ENCODE results near the gene HSPA1B. TPM values are rescaled to one million over a fixed set of nuclear protein-coding genes. Genes with fewer than 3 reads are reported as not detected.

The HSPA1B gene
- total and polyA plus RNA-seq, 2 donors (not counting 1 experiment from before 2014, with no cell fraction given): 79.2 to 145 TPM

GRCh38 chr6:31785475-31785874 lies 42.1 kb upstream of the HSPA1B start:
- ChIA-PET POLR2A (no interaction called here), CTCF (interaction anchor here (1.5 kb wide), 1 partner anchor 29 kb away, joined by 4 read pairs; the partner anchor contains the start of genes HSPA1A and HSPA1L)
- Mint-ChIP-seq H3K4me1 (peaks cover 13% of the 10 kb centered on the region), H3K27ac (no peak overlapping the region), H3K9me3 (ENCODE audit: insufficient read depth) (no peaks in the 10 kb centered on the region), H3K4me3 (no peak overlapping the region), H3K27me3 (no peaks in the 10 kb centered on the region)
- Histone ChIP-seq H3K27ac (ENCODE audit: low read length in 2 of 2) (no peak overlapping the region), H4K20me1 (ENCODE audit: control insufficient read depth, insufficient read depth, low read length, poor library complexity, severe bottlenecking) (no peaks in the 10 kb centered on the region), H2AFZ (ENCODE audit: insufficient read depth, low read depth, low read length, poor library complexity, severe bottlenecking) (no peak overlapping the region), H3K79me2 (ENCODE audit: control insufficient read depth, insufficient read depth, low read length) (peaks cover 35% of the 10 kb centered on the region), H3K9ac (ENCODE audit: low read length) (no peak overlapping the region), H3K36me3 (replicated peaks in 1 of 2; ENCODE audit: control extremely low read depth in 1 of 2, control insufficient read depth in 1 of 2, extremely low read depth in 1 of 2, insufficient read depth in 2 of 2, low read length in 1 of 2) (peaks cover 0 to 50% of the 10 kb centered on the region in 2 experiments), H3K27me3 (replicated peaks in 1 of 4; ENCODE audit: control extremely low read depth in 1 of 4, control insufficient read depth in 3 of 4, insufficient read depth in 4 of 4, low read length in 3 of 4) (no peaks in the 10 kb centered on the region), H3K4me1 (ENCODE audit: control insufficient read depth in 2 of 2, insufficient read depth in 2 of 2, low read length in 2 of 2) (peaks cover 15 to 30% of the 10 kb centered on the region in 2 donors), H3K4me2 (replicated peaks; ENCODE audit: low read depth, low read length, poor library complexity, severe bottlenecking) (no peak overlapping the region), H3K4me3 (ENCODE audit: control extremely low read depth in 1 of 5, extremely low read depth in 1 of 5, insufficient read depth in 1 of 5, low read depth in 2 of 5, low read length in 4 of 5) (no peak overlapping the region), H3K9me3 (ENCODE audit: control extremely low read depth in 1 of 3, control insufficient read depth in 2 of 3, insufficient read depth in 1 of 3, low read length in 2 of 3) (no peaks in the 10 kb centered on the region)
- intact Hi-C loops (cut with micrococcal nuclease): no loop called here
- no peak for TF ChIP-seq EZH2 (IDR thresholded peaks at IDR 0.05; ENCODE audit: borderline replicate concordance, insufficient read depth, low read depth, low read length, poor library complexity, severe bottlenecking)
- TF ChIP-seq, protein P1, sequence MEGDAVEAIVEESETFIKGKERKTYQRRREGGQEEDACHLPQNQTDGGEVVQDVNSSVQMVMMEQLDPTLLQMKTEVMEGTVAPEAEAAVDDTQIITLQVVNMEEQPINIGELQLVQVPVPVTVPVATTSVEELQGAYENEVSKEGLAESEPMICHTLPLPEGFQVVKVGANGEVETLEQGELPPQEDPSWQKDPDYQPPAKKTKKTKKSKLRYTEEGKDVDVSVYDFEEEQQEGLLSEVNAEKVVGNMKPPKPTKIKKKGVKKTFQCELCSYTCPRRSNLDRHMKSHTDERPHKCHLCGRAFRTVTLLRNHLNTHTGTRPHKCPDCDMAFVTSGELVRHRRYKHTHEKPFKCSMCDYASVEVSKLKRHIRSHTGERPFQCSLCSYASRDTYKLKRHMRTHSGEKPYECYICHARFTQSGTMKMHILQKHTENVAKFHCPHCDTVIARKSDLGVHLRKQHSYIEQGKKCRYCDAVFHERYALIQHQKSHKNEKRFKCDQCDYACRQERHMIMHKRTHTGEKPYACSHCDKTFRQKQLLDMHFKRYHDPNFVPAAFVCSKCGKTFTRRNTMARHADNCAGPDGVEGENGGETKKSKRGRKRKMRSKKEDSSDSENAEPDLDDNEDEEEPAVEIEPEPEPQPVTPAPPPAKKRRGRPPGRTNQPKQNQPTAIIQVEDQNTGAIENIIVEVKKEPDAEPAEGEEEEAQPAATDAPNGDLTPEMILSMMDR (IDR thresholded peaks at IDR 0.05): no peak
- ATAC-seq (ENCODE audit: low read depth) (no peak), DNase-seq (no peak)
- WGBS (ENCODE audit: insufficient coverage): 98% methylated on average over 7 of the region's 11 CpGs

DNA sequence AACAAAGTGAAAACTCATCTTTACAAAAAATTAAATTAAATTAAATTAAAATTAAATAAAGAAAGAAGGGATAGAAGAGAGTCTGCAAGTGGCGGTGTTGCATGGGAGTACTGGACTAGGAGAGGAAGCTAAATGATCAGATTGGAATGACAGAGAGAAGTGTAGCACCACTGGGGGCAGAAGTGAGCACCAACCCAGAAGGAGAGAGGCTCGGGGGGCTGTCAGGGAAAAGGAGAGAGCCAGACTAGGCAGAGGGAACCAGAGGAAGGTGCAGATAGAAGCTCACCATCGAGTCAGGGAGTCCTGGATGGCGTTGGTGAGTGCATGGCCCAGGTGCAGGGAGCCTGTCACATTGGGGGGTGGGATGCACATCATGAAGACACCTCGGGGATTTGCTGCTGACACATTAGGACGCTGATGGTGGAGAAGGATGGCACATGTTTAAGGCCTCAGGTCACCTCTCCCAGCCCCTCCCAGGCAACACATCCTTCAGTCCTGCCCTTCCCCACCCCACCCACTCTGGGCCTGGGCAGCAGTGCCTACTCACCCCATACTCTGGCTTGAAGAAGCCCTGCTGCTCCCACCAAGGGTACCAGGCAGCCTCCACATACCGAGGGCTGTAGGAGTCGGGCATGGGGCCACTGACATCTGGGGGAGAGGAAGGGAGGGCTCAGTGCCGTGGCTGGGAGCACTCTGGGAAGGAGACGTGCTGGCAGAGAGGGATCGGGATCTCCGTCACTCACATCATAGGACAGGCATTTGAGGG lies 36.0 kb upstream of the HSPA1B start:
- WGBS (ENCODE audit: insufficient coverage): 81% methylated on average over 8 of the region's 12 CpGs
- Mint-ChIP-seq H3K4me3 (peak overlapping the region; percentile 15), H3K4me1 (peaks cover 47% of the 10 kb centered on the region), H3K9me3 (ENCODE audit: insufficient read depth) (no peaks in the 10 kb centered on the region), H3K27ac (peak overlapping the region; percentile 70), H3K27me3 (no peaks in the 10 kb centered on the region)
- CTCF ChIA-PET: interaction anchor here (0.5 to 3.4 kb wide), 8 partner anchors 9 to 62 kb away, joined by 3 to 34 read pairs (median 4); partner anchors contain the start of genes CLIC1, LSM2 and MSH5
- Histone ChIP-seq H4K20me1 (ENCODE audit: control insufficient read depth, insufficient read depth, low read length, poor library complexity, severe bottlenecking) (no peaks in the 10 kb centered on the region), H3K36me3 (replicated peaks in 1 of 2; ENCODE audit: control extremely low read depth in 1 of 2, control insufficient read depth in 1 of 2, extremely low read depth in 1 of 2, insufficient read depth in 2 of 2, low read length in 1 of 2) (peaks cover 0 to 17% of the 10 kb centered on the region in 2 experiments), H3K27me3 (replicated peaks in 1 of 4; ENCODE audit: control extremely low read depth in 1 of 4, control insufficient read depth in 3 of 4, insufficient read depth in 4 of 4, low read length in 3 of 4) (no peaks in the 10 kb centered on the region), H3K79me2 (ENCODE audit: control insufficient read depth, insufficient read depth, low read length) (peaks cover 37% of the 10 kb centered on the region), H3K4me1 (ENCODE audit: control insufficient read depth in 2 of 2, insufficient read depth in 2 of 2, low read length in 2 of 2) (peaks cover 45 to 71% of the 10 kb centered on the region in 2 donors), H3K4me3 (ENCODE audit: control extremely low read depth in 1 of 5, extremely low read depth in 1 of 5, insufficient read depth in 1 of 5, low read depth in 2 of 5, low read length in 4 of 5) (no peak overlapping the region), H3K9ac (ENCODE audit: low read length) (no peak overlapping the region), H2AFZ (ENCODE audit: insufficient read depth, low read depth, low read length, poor library complexity, severe bottlenecking) (no peak overlapping the region), H3K27ac (ENCODE audit: low read length in 2 of 2) (peak overlapping the region in 1 of 2 donors; percentile 12), H3K9me3 (ENCODE audit: control extremely low read depth in 1 of 3, control insufficient read depth in 2 of 3, insufficient read depth in 1 of 3, low read length in 2 of 3) (no peaks in the 10 kb centered on the region), H3K4me2 (replicated peaks; ENCODE audit: low read depth, low read length, poor library complexity, severe bottlenecking) (peak overlapping the region; percentile 8)
- TF ChIP-seq EZH2 (IDR thresholded peaks at IDR 0.05; ENCODE audit: borderline replicate concordance, insufficient read depth, low read depth, low read length, poor library complexity, severe bottlenecking): no peak
- TF ChIP-seq, protein P1 (IDR thresholded peaks at IDR 0.05): peak; percentile 71
- DNase-seq (peak; percentile 47), ATAC-seq (ENCODE audit: low read depth) (no peak)
- POLR2A ChIA-PET: interaction anchor here (0.7 kb wide), 1 partner anchor 15 kb away, joined by 3 read pairs; the partner anchor contains the start of gene LSM2
- intact Hi-C loops (cut with micrococcal nuclease): no loop called here

All from B cell (primary cell).